Stimulated activated naive CD8-positive, alpha-beta T cell treated with anti-CD3 and anti-CD28 coated beads, Interleukin-15, amount 100 ng/mL, for 72 hours (primary cell): ENCODE measurements around the gene ALK.

Experiments
- ATAC-seq: fragments of 150-1000 bp; cut with Tn5 transposase; 2 replicates; pipeline ENCODE4 v1.10.0; 2021; ENCODE audit warnings: mild to moderate bottlenecking, moderate library complexity
- DNase-seq, 2 donors: peaks; one replicate each; pipeline ENCODE4 v3.0.0; 2021 to 2022
- H3K27ac Mint-ChIP-seq, 2 donors: one replicate each; pipeline ENCODE4 v1.8.0; 2022; ENCODE audit warnings: mild to moderate bottlenecking in 2 of 2, mixed read lengths in 2 of 2, moderate library complexity in 2 of 2
- H3K27me3 Mint-ChIP-seq: one replicate; pipeline ENCODE4 v1.8.0; 2022; ENCODE audit warnings: mixed read lengths
- H3K4me1 Mint-ChIP-seq: one replicate; pipeline ENCODE4 v1.8.0; 2022; ENCODE audit warnings: mild to moderate bottlenecking, mixed read lengths
- H3K4me3 Mint-ChIP-seq, 2 donors: one replicate each; pipeline ENCODE4 v1.8.0; 2022; ENCODE audit warnings: mild to moderate bottlenecking in 2 of 2, mixed read lengths in 2 of 2, moderate library complexity in 1 of 2
- H3K9me3 Mint-ChIP-seq, 2 donors: one replicate each; pipeline ENCODE4 v1.8.0; 2022; ENCODE audit warnings: mixed read lengths in 2 of 2

The ALK gene

GRCh38 chr2:29431485-29431884 lies 489.9 kb downstream of the ALK start:
- Mint-ChIP-seq H3K27me3 (no peaks in the 10 kb centered on the region), H3K4me1 (no peaks in the 10 kb centered on the region), H3K9me3 (peaks cover 0 to 7% of the 10 kb centered on the region in 2 donors), H3K27ac (no peak overlapping the region), H3K4me3 (no peak overlapping the region)
- no peak for DNase-seq
- ATAC-seq, result no peak

- Mint-ChIP-seq H3K27me3 (no peaks in the 10 kb centered on the region), H3K4me3 (no peak overlapping the region), H3K4me1 (no peaks in the 10 kb centered on the region), H3K9me3 (peaks cover 0 to 7% of the 10 kb centered on the region in 2 donors), H3K27ac (no peak overlapping the region)
- no peak for ATAC-seq
- DNase-seq, result no peak
These were observed 490.8 kb downstream of the ALK start for GRCh38 chr2:29430382-29431112.

GRCh38 chr2:29426354-29426753 lies 495.0 kb downstream of the ALK start:
- no peak overlapping the region for H3K4me3 Mint-ChIP-seq
- peaks cover 15% of the 10 kb centered on the region for H3K27me3 Mint-ChIP-seq
- H3K4me1 Mint-ChIP-seq, result no peaks in the 10 kb centered on the region
- no peak for DNase-seq
- no peak for ATAC-seq
- no peak overlapping the region for H3K27ac Mint-ChIP-seq
- no peaks in the 10 kb centered on the region for H3K9me3 Mint-ChIP-seq

- no peak for ATAC-seq
These were observed 495.5 kb downstream of the ALK start for GRCh38 chr2:29425866-29426265.

GRCh38 chr2:29423061-29423666 lies 498.2 kb downstream of the ALK start:
- no peak for ATAC-seq
- no peaks in the 10 kb centered on the region for H3K9me3 Mint-ChIP-seq

More at GRCh38 chr2:29425866-29426265, 495.5 kb downstream of the ALK start:
- no peak for DNase-seq
- Mint-ChIP-seq H3K27me3 (peaks cover 15% of the 10 kb centered on the region), H3K9me3 (no peaks in the 10 kb centered on the region), H3K27ac (no peak overlapping the region), H3K4me3 (no peak overlapping the region), H3K4me1 (no peaks in the 10 kb centered on the region)

GRCh38 chr2:29420999-29421782 lies 500.2 kb downstream of the ALK start:
- DNase-seq (no peak), ATAC-seq (no peak)
- H3K4me3 Mint-ChIP-seq, result no peak overlapping the region
- H3K27me3 Mint-ChIP-seq, result peaks cover 15% of the 10 kb centered on the region
- no peak overlapping the region for H3K27ac Mint-ChIP-seq
- no peaks in the 10 kb centered on the region for H3K9me3 Mint-ChIP-seq
- H3K4me1 Mint-ChIP-seq, result no peaks in the 10 kb centered on the region

More at GRCh38 chr2:29423061-29423666, 498.2 kb downstream of the ALK start:
- no peak for DNase-seq
- no peak overlapping the region for H3K27ac Mint-ChIP-seq
- H3K4me3 Mint-ChIP-seq, result no peak overlapping the region
- H3K4me1 Mint-ChIP-seq, result no peaks in the 10 kb centered on the region
- peaks cover 15% of the 10 kb centered on the region for H3K27me3 Mint-ChIP-seq

GRCh38 chr2:29420464-29420863 lies 500.9 kb downstream of the ALK start:
- Mint-ChIP-seq H3K4me3 (no peak overlapping the region), H3K9me3 (no peaks in the 10 kb centered on the region), H3K27me3 (peaks cover 15% of the 10 kb centered on the region), H3K4me1 (no peaks in the 10 kb centered on the region), H3K27ac (no peak overlapping the region)
- no peak for DNase-seq
- no peak for ATAC-seq

- no peaks in the 10 kb centered on the region for H3K4me1 Mint-ChIP-seq
- no peaks in the 10 kb centered on the region for H3K27me3 Mint-ChIP-seq
- no peak overlapping the region for H3K27ac Mint-ChIP-seq
- DNase-seq (no peak), ATAC-seq (no peak)
- no peak overlapping the region for H3K4me3 Mint-ChIP-seq
- H3K9me3 Mint-ChIP-seq, result no peaks in the 10 kb centered on the region
These were observed 503.8 kb downstream of the ALK start for GRCh38 chr2:29417630-29418029.

- ATAC-seq (no peak), DNase-seq (no peak)
- Mint-ChIP-seq H3K27ac (no peak overlapping the region), H3K4me3 (no peak overlapping the region), H3K27me3 (no peaks in the 10 kb centered on the region), H3K4me1 (no peaks in the 10 kb centered on the region), H3K9me3 (no peaks in the 10 kb centered on the region)
These were observed 509.0 kb downstream of the ALK start for GRCh38 chr2:29412197-29412925.

- DNase-seq (no peak), ATAC-seq (no peak)
- Mint-ChIP-seq H3K4me3 (no peak overlapping the region), H3K27me3 (peaks cover 11% of the 10 kb centered on the region), H3K9me3 (no peaks in the 10 kb centered on the region), H3K4me1 (no peaks in the 10 kb centered on the region), H3K27ac (no peak overlapping the region)
These were observed 515.7 kb downstream of the ALK start for GRCh38 chr2:29405707-29406106.

- DNase-seq (no peak), ATAC-seq (no peak)
- H3K27me3 Mint-ChIP-seq, result peaks cover 14% of the 10 kb centered on the region
- no peak overlapping the region for H3K4me3 Mint-ChIP-seq
- H3K27ac Mint-ChIP-seq, result no peak overlapping the region
- H3K9me3 Mint-ChIP-seq, result no peaks in the 10 kb centered on the region
- no peaks in the 10 kb centered on the region for H3K4me1 Mint-ChIP-seq
These were observed 516.1 kb downstream of the ALK start for GRCh38 chr2:29405266-29405665.

GRCh38 chr2:29401994-29402393 lies 519.4 kb downstream of the ALK start:
- H3K4me3 Mint-ChIP-seq, result no peak overlapping the region
- ATAC-seq (no peak), DNase-seq (no peak)
- H3K27ac Mint-ChIP-seq, result no peak overlapping the region
- H3K9me3 Mint-ChIP-seq, result no peaks in the 10 kb centered on the region
- H3K27me3 Mint-ChIP-seq, result peaks cover 14% of the 10 kb centered on the region
- no peaks in the 10 kb centered on the region for H3K4me1 Mint-ChIP-seq

GRCh38 chr2:29400930-29401653 lies 520.3 kb downstream of the ALK start:
- Mint-ChIP-seq H3K27ac (no peak overlapping the region), H3K9me3 (no peaks in the 10 kb centered on the region), H3K4me1 (no peaks in the 10 kb centered on the region), H3K27me3 (peaks cover 14% of the 10 kb centered on the region), H3K4me3 (no peak overlapping the region)
- ATAC-seq (no peak), DNase-seq (no peak)

GRCh38 chr2:29398384-29399237 lies 522.8 kb downstream of the ALK start:
- H3K9me3 Mint-ChIP-seq, result no peaks in the 10 kb centered on the region
- no peak overlapping the region for H3K4me3 Mint-ChIP-seq
- ATAC-seq, result no peak
- peaks cover 22% of the 10 kb centered on the region for H3K27me3 Mint-ChIP-seq
- H3K27ac Mint-ChIP-seq, result no peak overlapping the region
- H3K4me1 Mint-ChIP-seq, result no peaks in the 10 kb centered on the region
- DNase-seq, result no peak
